HepG2 (cell line): ENCODE data around the gene RESP18. TPM values are rescaled to one million over a fixed set of nuclear protein-coding genes. Genes with fewer than 3 reads are reported as not detected.

Experiments used
- HMGXB4 ChIP-seq, 2 experiments: sonication (generic) in 1 of 2; formaldehyde crosslinking in 1 of 2; IDR thresholded peaks; 2 replicates each; pipeline versions ENCODE4 v1.4.0 to v1.6.1; 2018 to 2020; ENCODE audit warnings: missing genetic modification reagents in 2 of 2, borderline replicate concordance in 1 of 2, low read depth in 1 of 2, mild to moderate bottlenecking in 1 of 2, missing biosample characterization in 1 of 2
- JARID2 ChIP-seq: sonication (generic); formaldehyde crosslinking; IDR thresholded peaks from 2 replicates; pipeline ENCODE4 v1.8.1; 2023; ENCODE audit warnings: missing genetic modification reagents, inconsistent platforms; ENCODE audit not compliant: insufficient replicate concordance
- MIXL1 ChIP-seq: IDR thresholded peaks from 2 replicates; pipeline ENCODE4 v1.6.1; 2016
- POGZ ChIP-seq: sonication (generic); formaldehyde crosslinking; IDR thresholded peaks from 2 replicates; pipeline ENCODE4 v1.4.0; 2020; ENCODE audit warnings: mild to moderate bottlenecking, missing genetic modification reagents
- PRMT3 ChIP-seq: sonication (generic); formaldehyde crosslinking; IDR thresholded peaks from 2 replicates; pipeline ENCODE4 v1.8.1; 2022; ENCODE audit warnings: low read depth, mild to moderate bottlenecking, moderate library complexity, missing genetic modification reagents, borderline replicate concordance
- RBM39 ChIP-seq: fragments of 200-400 bp; formaldehyde crosslinking; IDR thresholded peaks from one replicate; pipeline ENCODE4 v1.6.1; 2018; ENCODE audit warnings: antibody characterized with exemption, mild to moderate bottlenecking, low read depth, low read length; ENCODE audit not compliant: poor library complexity, severe bottlenecking
- RORA ChIP-seq: sonication (generic); formaldehyde crosslinking; IDR thresholded peaks from 2 replicates; pipeline ENCODE4 v1.5.0; 2020; ENCODE audit warnings: mild to moderate bottlenecking, missing genetic modification reagents, moderate library complexity
- SIN3A ChIP-seq: IDR thresholded peaks from 2 replicates; pipeline ENCODE4 v1.6.1; 2011; ENCODE audit warnings: low read depth, mild to moderate bottlenecking, control low read depth, low read length, borderline replicate concordance
- SRF ChIP-seq: IDR thresholded peaks from 2 replicates; pipeline ENCODE4 v1.6.1; 2011; ENCODE audit warnings: mild to moderate bottlenecking, low read depth, low read length, moderate library complexity
- TAF1 ChIP-seq: sonication (generic); formaldehyde crosslinking; IDR thresholded peaks from 2 replicates; pipeline ENCODE4 v1.4.0; 2020; ENCODE audit warnings: missing genetic modification reagents
- YEATS2 ChIP-seq: sonication (generic); formaldehyde crosslinking; IDR thresholded peaks from 2 replicates; pipeline ENCODE4 v1.4.0; 2020; ENCODE audit warnings: missing genetic modification reagents, borderline replicate concordance
- ZBTB10 ChIP-seq: sonication (generic); formaldehyde crosslinking; IDR thresholded peaks from 2 replicates; pipeline ENCODE4 v1.4.0; 2020; ENCODE audit warnings: missing genetic modification reagents, borderline replicate concordance
- ZIK1 ChIP-seq: sonication (generic); formaldehyde crosslinking; IDR thresholded peaks from 2 replicates; pipeline ENCODE4 v1.5.0; 2020; ENCODE audit warnings: mild to moderate bottlenecking, low read depth, missing genetic modification reagents, borderline replicate concordance
- ZNF124 ChIP-seq: sonication (generic); formaldehyde crosslinking; IDR thresholded peaks from 2 replicates; pipeline ENCODE4 v1.4.0; 2020; ENCODE audit warnings: missing genetic modification reagents
- ZNF441 ChIP-seq: sonication (generic); formaldehyde crosslinking; IDR thresholded peaks from 2 replicates; pipeline ENCODE4 v1.7.0; 2021; ENCODE audit warnings: missing genetic modification reagents, borderline replicate concordance
- polyA plus RNA-seq, 8 experiments: library from polyadenylated mRNA; depleted of rRNA in 3 of 8; stranded (reverse) in 7 of 8; unstranded in 1 of 8; fragments of >200 nt; fragmentation: Illumina TruSeq in 4 of 8; extraction: Trizol in 4 of 8; gene quantifications; 2 replicates each; pipeline versions ENCODE4 v1.2.1 to v1.2.3, GENCODE V29; 2011 to 2016; ENCODE audit warnings: low read depth in 4 of 8, missing spikeins in 1 of 8, mixed read lengths in 1 of 8; ENCODE audit not compliant: insufficient read depth in 1 of 8
- total RNA-seq, 5 experiments: library from RNA; depleted of rRNA; stranded (reverse); fragments of >200 nt; fragmentation: Illumina TruSeq; extraction: Trizol; gene quantifications; 2 replicates each; pipeline ENCODE4 v1.2.3, GENCODE V29; 2016; ENCODE audit warnings: low read depth in 1 of 5
- TF ChIP-seq, protein P1 (sequence below): sonication (generic); formaldehyde crosslinking; conservative IDR thresholded peaks from 2 replicates; pipeline ENCODE4 v1.8.0; 2022; ENCODE audit warnings: missing genetic modification reagents
- TF ChIP-seq, protein P2 (sequence below): IDR thresholded peaks from 2 replicates; pipeline ENCODE4 v1.6.1; 2016
- TF ChIP-seq, protein P3 (sequence below): sonication (generic); formaldehyde crosslinking; IDR thresholded peaks from 2 replicates; pipeline ENCODE4 v1.8.1; 2023; ENCODE audit warnings: mild to moderate bottlenecking, missing genetic modification reagents, borderline replicate concordance
- TF ChIP-seq, protein P4 (sequence below): IDR thresholded peaks from 2 replicates; pipeline ENCODE4 v1.6.1; 2018; ENCODE audit warnings: missing genetic modification reagents, mild to moderate bottlenecking, missing compliant biosample characterization

The RESP18 gene
- total and polyA plus RNA-seq, 2 of the 13 experiments (the other 11 are each of a cell fraction or from before 2014, with no cell fraction given), result not detected

DNA sequence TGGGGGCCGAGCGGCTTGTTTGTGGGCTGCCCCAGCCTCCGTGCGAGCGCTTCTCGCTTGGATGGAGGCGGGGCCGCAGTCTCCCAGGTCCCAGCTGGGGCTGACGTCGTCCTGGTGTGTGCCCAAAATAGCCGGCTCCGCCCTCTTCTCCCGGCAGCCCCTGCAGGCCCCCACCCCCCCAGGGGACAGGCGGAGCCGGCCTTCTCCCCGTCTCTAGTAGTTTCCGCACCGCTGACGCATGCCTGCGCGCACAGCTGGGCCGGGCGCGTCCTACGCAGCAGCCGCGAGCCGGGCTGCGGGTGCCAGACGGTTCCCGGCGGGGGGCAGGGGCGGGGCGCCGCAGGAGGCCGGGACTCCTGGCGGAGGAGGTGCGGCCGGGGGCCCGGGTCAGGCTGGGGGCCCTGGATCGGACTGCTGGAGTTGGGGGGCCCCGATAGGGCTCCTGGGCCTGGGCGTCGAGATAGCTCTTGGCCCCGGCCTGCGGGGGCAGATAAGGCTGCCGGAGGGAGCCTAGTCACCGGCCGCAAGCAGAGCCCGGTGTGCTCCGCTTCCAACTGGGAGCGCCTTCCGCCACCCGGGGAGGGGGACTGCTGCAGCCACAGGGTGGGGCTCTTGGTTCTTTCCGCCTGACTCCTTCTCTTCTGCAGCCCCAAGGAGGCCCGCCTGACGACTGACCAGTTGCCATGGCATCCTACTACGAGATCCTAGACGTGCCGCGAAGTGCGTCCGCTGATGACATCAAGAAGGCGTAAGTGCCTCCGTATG lies 53.2 kb downstream of the RESP18 start, which contains the start of gene DNAJB2 (continued):
- TF ChIP-seq, protein P1, sequence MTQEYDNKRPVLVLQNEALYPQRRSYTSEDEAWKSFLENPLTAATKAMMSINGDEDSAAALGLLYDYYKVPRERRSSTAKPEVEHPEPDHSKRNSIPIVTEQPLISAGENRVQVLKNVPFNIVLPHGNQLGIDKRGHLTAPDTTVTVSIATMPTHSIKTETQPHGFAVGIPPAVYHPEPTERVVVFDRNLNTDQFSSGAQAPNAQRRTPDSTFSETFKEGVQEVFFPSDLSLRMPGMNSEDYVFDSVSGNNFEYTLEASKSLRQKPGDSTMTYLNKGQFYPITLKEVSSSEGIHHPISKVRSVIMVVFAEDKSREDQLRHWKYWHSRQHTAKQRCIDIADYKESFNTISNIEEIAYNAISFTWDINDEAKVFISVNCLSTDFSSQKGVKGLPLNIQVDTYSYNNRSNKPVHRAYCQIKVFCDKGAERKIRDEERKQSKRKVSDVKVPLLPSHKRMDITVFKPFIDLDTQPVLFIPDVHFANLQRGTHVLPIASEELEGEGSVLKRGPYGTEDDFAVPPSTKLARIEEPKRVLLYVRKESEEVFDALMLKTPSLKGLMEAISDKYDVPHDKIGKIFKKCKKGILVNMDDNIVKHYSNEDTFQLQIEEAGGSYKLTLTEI (CRISPR knock-in tag), result no peak
- TF ChIP-seq ZBTB10 (CRISPR knock-in tag) (0 out of 2 replicates have a peak, but pooled peaks have one; percentile 42), MIXL1 (CRISPR knock-in tag) (peak; percentile 71; the same call in 1 of the 2 replicates), YEATS2 (CRISPR knock-in tag) (peak; percentile 82; the same call in 1 of the 2 replicates), SIN3A (peak; percentile 93; the same call in 1 of the 2 replicates), TAF1 (CRISPR knock-in tag) (peak; percentile 79), ZNF441 (peak; percentile 93), SRF (no peak; the same call in 1 of the 2 replicates), ZIK1 (peak; percentile 91; the same call in 1 of the 2 replicates), RBM39 (peak; percentile 82), RORA (CRISPR knock-in tag) (no peak), POGZ (CRISPR knock-in tag) (peak; percentile 58), HMGXB4 (CRISPR knock-in tag; IDR thresholded peaks at IDR 0.05; ENCODE audit: borderline replicate concordance in 1 of 2, low read depth in 1 of 2) (peak; percentile 63 to 73; a peak in 2 of 4 replicates), JARID2 (CRISPR knock-in tag) (no peak), PRMT3 (peak; percentile 45; the same call in 1 of the 2 replicates), ZNF124 (peak; percentile 72; the same call in 1 of the 2 replicates)
- TF ChIP-seq, protein P2, sequence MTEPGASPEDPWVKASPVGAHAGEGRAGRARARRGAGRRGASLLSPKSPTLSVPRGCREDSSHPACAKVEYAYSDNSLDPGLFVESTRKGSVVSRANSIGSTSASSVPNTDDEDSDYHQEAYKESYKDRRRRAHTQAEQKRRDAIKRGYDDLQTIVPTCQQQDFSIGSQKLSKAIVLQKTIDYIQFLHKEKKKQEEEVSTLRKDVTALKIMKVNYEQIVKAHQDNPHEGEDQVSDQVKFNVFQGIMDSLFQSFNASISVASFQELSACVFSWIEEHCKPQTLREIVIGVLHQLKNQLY, result peak; percentile 76; the same call in 1 of the 2 replicates
- TF ChIP-seq, protein P3, sequence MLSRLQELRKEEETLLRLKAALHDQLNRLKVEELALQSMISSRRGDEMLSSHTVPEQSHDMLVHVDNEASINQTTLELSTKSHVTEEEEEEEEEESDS (CRISPR knock-in tag), result no peak
- TF ChIP-seq, protein P4, sequence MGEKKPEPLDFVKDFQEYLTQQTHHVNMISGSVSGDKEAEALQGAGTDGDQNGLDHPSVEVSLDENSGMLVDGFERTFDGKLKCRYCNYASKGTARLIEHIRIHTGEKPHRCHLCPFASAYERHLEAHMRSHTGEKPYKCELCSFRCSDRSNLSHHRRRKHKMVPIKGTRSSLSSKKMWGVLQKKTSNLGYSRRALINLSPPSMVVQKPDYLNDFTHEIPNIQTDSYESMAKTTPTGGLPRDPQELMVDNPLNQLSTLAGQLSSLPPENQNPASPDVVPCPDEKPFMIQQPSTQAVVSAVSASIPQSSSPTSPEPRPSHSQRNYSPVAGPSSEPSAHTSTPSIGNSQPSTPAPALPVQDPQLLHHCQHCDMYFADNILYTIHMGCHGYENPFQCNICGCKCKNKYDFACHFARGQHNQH, result peak; percentile 88
